ENCODE data around the gene PDK4.

PDK4 gene

DNA sequence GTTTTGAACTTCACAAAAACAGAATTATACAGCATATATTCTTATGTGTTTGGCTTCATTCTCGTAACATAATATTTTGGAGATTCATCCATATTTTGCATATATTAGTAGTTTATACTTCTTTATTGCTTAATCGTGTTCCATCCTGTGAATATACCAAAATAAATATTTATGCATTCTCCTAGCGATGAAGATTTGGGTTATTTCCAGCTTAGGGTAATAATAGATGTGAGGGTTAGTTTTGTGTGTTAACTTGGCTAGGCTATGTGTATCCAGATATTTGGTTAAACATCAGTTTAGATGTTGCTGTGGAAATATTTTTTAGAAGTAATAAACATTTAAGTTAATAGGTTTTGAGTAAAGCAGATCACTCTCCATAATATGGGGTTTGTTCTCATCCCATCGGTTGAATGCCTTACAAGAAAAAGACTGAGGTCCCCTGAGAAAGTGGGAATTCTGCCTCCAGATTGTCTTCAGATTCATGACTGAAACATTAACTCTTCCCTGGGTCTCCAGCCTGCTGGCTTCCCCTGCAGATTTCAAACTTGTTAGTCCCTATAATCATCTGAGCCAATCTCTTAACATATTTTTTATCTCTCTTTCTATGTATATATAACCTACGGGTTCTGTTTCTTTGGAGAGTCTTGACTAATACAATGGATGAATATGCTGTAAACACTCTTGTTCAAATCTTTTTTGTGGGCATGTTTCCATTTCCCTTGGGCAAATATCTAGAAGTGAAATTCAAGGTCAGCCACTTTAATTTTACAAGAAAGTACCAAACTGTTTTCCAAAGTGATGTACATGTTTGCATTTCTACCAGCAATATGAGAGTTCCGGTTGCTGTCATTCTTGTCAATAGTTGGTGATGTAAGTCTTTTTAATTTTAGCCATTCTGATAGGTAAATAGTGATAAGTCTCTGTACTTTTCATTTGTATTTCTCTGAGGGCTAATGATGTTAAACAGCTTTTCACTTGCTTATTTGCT, 48.7 kb downstream of the PDK4 start:
- no peaks in the 10 kb centered on the region for H3K4me1 ChIP-seq (ENCODE audit: control insufficient read depth, insufficient read depth, low read length)
- WGBS, 2 experiments: 91 to 94% methylated on average over 3 to 4 of the region's 6 CpGs
- no peaks in the 10 kb centered on the region for H3K36me3 ChIP-seq (ENCODE audit: control insufficient read depth, insufficient read depth, low read length)
- no peaks in the 10 kb centered on the region for H3K27me3 ChIP-seq (ENCODE audit: control insufficient read depth, insufficient read depth, low read length, poor library complexity, severe bottlenecking)
- H3K27ac ChIP-seq (ENCODE audit: insufficient read depth, low read depth, low read length, poor library complexity, severe bottlenecking): no peak overlapping the region
- no peak overlapping the region for H3K4me3 ChIP-seq (ENCODE audit: insufficient read depth, low read depth, low read length)
- no peaks in the 10 kb centered on the region for H3K9me3 ChIP-seq (ENCODE audit: control insufficient read depth, low read length)

GRCh38 chr7:95546647-95547046, 49.7 kb downstream of the PDK4 start:
- Histone ChIP-seq H3K4me3 (ENCODE audit: insufficient read depth, low read depth, low read length) (no peak overlapping the region), H3K27me3 (ENCODE audit: control insufficient read depth, insufficient read depth, low read length, poor library complexity, severe bottlenecking) (no peaks in the 10 kb centered on the region), H3K27ac (ENCODE audit: insufficient read depth, low read depth, low read length, poor library complexity, severe bottlenecking) (no peak overlapping the region), H3K36me3 (ENCODE audit: control insufficient read depth, insufficient read depth, low read length) (no peaks in the 10 kb centered on the region), H3K9me3 (ENCODE audit: control insufficient read depth, low read length) (no peaks in the 10 kb centered on the region), H3K4me1 (ENCODE audit: control insufficient read depth, insufficient read depth, low read length) (no peaks in the 10 kb centered on the region)
- WGBS, 2 experiments: 84 to 86% methylated on average over 4 of the region's 4 CpGs

DNA sequence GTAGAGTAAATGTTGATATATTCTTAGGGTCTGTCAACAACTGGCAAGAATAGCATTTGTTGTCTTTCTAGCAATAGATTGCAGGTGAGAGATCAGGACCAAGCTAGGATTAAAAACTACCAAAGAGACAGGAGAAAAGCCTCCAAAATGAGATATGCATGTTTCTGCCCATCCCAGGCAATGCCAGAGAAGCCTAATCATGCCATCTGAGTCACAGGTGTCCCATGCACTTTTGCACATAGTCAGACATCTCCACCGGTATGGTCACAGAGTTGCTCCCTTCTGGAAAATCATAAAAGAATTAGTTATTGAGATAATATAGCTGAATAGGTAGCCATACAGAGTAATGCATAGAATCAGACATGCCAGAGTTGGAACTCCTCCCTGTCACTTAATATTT, 50.6 kb downstream of the PDK4 start:
- H3K4me3 ChIP-seq (ENCODE audit: insufficient read depth, low read depth, low read length): no peak overlapping the region
- no peaks in the 10 kb centered on the region for H3K27me3 ChIP-seq (ENCODE audit: control insufficient read depth, insufficient read depth, low read length, poor library complexity, severe bottlenecking)
- no peaks in the 10 kb centered on the region for H3K9me3 ChIP-seq (ENCODE audit: control insufficient read depth, low read length)
- H3K4me1 ChIP-seq (ENCODE audit: control insufficient read depth, insufficient read depth, low read length): no peaks in the 10 kb centered on the region
- H3K36me3 ChIP-seq (ENCODE audit: control insufficient read depth, insufficient read depth, low read length): no peaks in the 10 kb centered on the region
- WGBS, 2 experiments: 95% methylated on average over 1 of the region's 1 CpG; no CpG with 5 or more reads in 1 of the 2 experiments
- H3K27ac ChIP-seq (ENCODE audit: insufficient read depth, low read depth, low read length, poor library complexity, severe bottlenecking): no peak overlapping the region

- Histone ChIP-seq H3K27ac (ENCODE audit: insufficient read depth, low read depth, low read length, poor library complexity, severe bottlenecking) (no peak overlapping the region), H3K36me3 (ENCODE audit: control insufficient read depth, insufficient read depth, low read length) (no peaks in the 10 kb centered on the region), H3K9me3 (ENCODE audit: control insufficient read depth, low read length) (no peaks in the 10 kb centered on the region), H3K4me1 (ENCODE audit: control insufficient read depth, insufficient read depth, low read length) (no peaks in the 10 kb centered on the region), H3K4me3 (ENCODE audit: insufficient read depth, low read depth, low read length) (no peak overlapping the region), H3K27me3 (ENCODE audit: control insufficient read depth, insufficient read depth, low read length, poor library complexity, severe bottlenecking) (no peaks in the 10 kb centered on the region)
- 46 to 59% methylated on average over 3 of the region's 3 CpGs for WGBS, 2 experiments
Measured at GRCh38 chr7:95545007-95545615, 51.2 kb downstream of the PDK4 start.

DNA sequence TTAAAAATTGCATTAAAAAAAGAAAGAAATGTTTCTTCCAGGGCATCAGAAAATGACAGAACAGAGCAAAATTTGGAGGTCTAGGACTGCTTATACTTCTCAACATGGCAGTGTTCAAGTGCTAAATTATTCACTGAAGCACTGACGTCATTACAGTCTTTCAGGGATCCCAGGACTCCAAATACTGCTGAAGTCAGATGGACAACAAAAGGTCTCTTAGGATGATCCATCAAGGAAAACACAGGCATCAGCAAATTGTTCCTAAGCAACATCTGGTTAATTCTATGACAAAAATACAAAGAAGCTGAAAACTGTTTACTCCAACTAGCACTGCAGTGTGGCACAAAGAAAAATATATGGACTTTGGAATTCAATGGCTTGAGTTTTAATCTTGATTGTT, 52.1 kb downstream of the PDK4 start:
- no peak overlapping the region for H3K27ac ChIP-seq (ENCODE audit: insufficient read depth, low read depth, low read length, poor library complexity, severe bottlenecking)
- no peaks in the 10 kb centered on the region for H3K27me3 ChIP-seq (ENCODE audit: control insufficient read depth, insufficient read depth, low read length, poor library complexity, severe bottlenecking)
- 76 to 83% methylated on average over 1 of the region's 1 CpG for WGBS, 2 experiments

GRCh38 chr7:95543312-95543711, 53.0 kb downstream of the PDK4 start:
- H3K4me1 ChIP-seq (ENCODE audit: control insufficient read depth, insufficient read depth, low read length): no peaks in the 10 kb centered on the region
- no peaks in the 10 kb centered on the region for H3K27me3 ChIP-seq (ENCODE audit: control insufficient read depth, insufficient read depth, low read length, poor library complexity, severe bottlenecking)
- H3K36me3 ChIP-seq (ENCODE audit: control insufficient read depth, insufficient read depth, low read length): no peaks in the 10 kb centered on the region
- H3K4me3 ChIP-seq (ENCODE audit: insufficient read depth, low read depth, low read length): no peak overlapping the region
- H3K9me3 ChIP-seq (ENCODE audit: control insufficient read depth, low read length): no peaks in the 10 kb centered on the region
- no peak overlapping the region for H3K27ac ChIP-seq (ENCODE audit: insufficient read depth, low read depth, low read length, poor library complexity, severe bottlenecking)
- WGBS, 2 experiments: 94 to 95% methylated on average over 6 of the region's 6 CpGs

More for the DNA sequence above, 52.1 kb downstream of the PDK4 start:
- no peaks in the 10 kb centered on the region for H3K9me3 ChIP-seq (ENCODE audit: control insufficient read depth, low read length)
- no peaks in the 10 kb centered on the region for H3K4me1 ChIP-seq (ENCODE audit: control insufficient read depth, insufficient read depth, low read length)
- H3K36me3 ChIP-seq (ENCODE audit: control insufficient read depth, insufficient read depth, low read length): no peaks in the 10 kb centered on the region
- H3K4me3 ChIP-seq (ENCODE audit: insufficient read depth, low read depth, low read length): no peak overlapping the region

DNA sequence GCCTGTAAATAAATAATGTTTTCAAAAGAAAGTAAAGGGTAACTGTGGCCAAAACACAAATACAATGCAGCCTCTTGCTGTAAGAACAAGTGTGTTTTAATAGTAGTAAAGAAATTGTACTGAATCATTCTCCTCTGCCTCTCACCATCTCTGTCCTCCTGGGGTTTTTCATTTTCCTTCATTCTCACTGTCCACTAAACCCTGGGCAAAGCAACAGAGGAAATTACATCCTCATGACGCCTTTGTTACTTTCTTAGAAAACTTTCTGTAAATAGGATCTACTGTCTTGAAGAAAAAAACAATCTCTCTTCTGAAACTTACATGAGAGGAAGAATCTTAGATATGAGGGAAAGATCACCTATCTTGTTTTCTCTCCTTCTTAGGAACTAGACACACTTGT, 56.0 kb downstream of the PDK4 start:
- no peak overlapping the region for H3K27ac ChIP-seq (ENCODE audit: insufficient read depth, low read depth, low read length, poor library complexity, severe bottlenecking)
- H3K4me3 ChIP-seq (ENCODE audit: insufficient read depth, low read depth, low read length): no peak overlapping the region
- H3K9me3 ChIP-seq (ENCODE audit: control insufficient read depth, low read length): no peaks in the 10 kb centered on the region
- WGBS, 2 experiments: 86% methylated on average over 1 of the region's 1 CpG; no CpG with 5 or more reads in 1 of the 2 experiments
- H3K4me1 ChIP-seq (ENCODE audit: control insufficient read depth, insufficient read depth, low read length): no peaks in the 10 kb centered on the region
- no peaks in the 10 kb centered on the region for H3K27me3 ChIP-seq (ENCODE audit: control insufficient read depth, insufficient read depth, low read length, poor library complexity, severe bottlenecking)
- H3K36me3 ChIP-seq (ENCODE audit: control insufficient read depth, insufficient read depth, low read length): no peaks in the 10 kb centered on the region

DNA sequence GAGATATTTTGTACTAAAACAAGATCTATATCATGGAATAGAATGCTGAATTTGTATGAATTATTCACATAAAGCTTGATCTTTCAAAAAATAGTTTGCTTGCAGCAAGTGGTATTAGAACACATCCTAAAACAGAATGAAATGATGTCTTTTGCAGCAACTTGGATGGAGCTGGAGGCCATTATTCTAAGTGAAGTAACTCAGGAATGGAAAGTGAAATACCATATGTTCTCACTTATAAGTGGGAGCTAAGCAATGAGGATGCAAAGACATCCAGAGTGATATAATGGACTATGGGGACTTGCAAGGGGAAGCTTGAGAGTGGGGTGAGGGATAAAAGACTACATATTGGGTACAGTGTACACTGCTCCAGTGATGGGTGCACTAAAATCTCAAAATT, 56.9 kb downstream of the PDK4 start:
- Histone ChIP-seq H3K36me3 (ENCODE audit: control insufficient read depth, insufficient read depth, low read length) (no peaks in the 10 kb centered on the region), H3K4me1 (ENCODE audit: control insufficient read depth, insufficient read depth, low read length) (no peaks in the 10 kb centered on the region), H3K27me3 (ENCODE audit: control insufficient read depth, insufficient read depth, low read length, poor library complexity, severe bottlenecking) (no peaks in the 10 kb centered on the region), H3K9me3 (ENCODE audit: control insufficient read depth, low read length) (no peaks in the 10 kb centered on the region), H3K4me3 (ENCODE audit: insufficient read depth, low read depth, low read length) (no peak overlapping the region), H3K27ac (ENCODE audit: insufficient read depth, low read depth, low read length, poor library complexity, severe bottlenecking) (no peak overlapping the region)

- Histone ChIP-seq H3K4me3 (ENCODE audit: insufficient read depth, low read depth, low read length) (no peak overlapping the region), H3K9me3 (ENCODE audit: control insufficient read depth, low read length) (no peaks in the 10 kb centered on the region), H3K36me3 (ENCODE audit: control insufficient read depth, insufficient read depth, low read length) (no peaks in the 10 kb centered on the region), H3K27me3 (ENCODE audit: control insufficient read depth, insufficient read depth, low read length, poor library complexity, severe bottlenecking) (no peaks in the 10 kb centered on the region), H3K27ac (ENCODE audit: insufficient read depth, low read depth, low read length, poor library complexity, severe bottlenecking) (no peak overlapping the region), H3K4me1 (ENCODE audit: control insufficient read depth, insufficient read depth, low read length) (no peaks in the 10 kb centered on the region)
- WGBS, 2 experiments: 91 to 100% methylated on average over 2 of the region's 2 CpGs
Measured at GRCh38 chr7:95537468-95537867, 58.8 kb downstream of the PDK4 start.

DNA sequence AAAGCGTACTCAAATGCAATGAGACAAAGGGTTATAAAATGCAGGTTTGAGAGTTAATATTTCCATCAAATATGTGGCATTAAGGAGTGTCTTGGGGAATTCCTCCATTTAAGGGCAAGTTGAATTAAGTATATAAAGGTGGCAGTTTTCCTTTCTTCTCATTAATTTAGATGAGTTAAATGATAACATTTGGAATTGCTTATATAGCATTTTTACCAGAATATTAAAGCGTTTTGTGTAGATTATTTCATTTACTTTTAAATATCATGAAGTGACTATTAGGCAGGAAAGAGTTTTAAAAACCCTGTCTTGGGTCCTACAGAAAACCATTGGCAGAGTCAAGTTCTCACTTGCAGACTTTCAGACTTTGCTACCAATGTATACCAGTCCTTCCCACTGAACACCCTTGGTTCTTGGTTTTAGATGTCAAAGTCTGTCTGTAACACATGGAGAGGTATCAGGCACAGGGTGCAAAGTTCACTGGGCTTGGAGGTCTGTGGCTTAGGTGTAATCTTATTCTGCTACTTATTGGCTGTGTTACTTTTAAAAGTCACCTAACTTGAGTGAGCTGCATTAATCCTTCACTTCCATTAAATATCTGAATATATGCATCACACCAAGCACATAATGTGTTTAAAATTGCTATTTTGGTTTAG, 59.5 kb downstream of the PDK4 start:
- H3K4me3 ChIP-seq (ENCODE audit: insufficient read depth, low read depth, low read length): no peak overlapping the region
- no peak overlapping the region for H3K27ac ChIP-seq (ENCODE audit: insufficient read depth, low read depth, low read length, poor library complexity, severe bottlenecking)
- no peaks in the 10 kb centered on the region for H3K36me3 ChIP-seq (ENCODE audit: control insufficient read depth, insufficient read depth, low read length)
- no peaks in the 10 kb centered on the region for H3K27me3 ChIP-seq (ENCODE audit: control insufficient read depth, insufficient read depth, low read length, poor library complexity, severe bottlenecking)
- no peaks in the 10 kb centered on the region for H3K9me3 ChIP-seq (ENCODE audit: control insufficient read depth, low read length)
- H3K4me1 ChIP-seq (ENCODE audit: control insufficient read depth, insufficient read depth, low read length): no peaks in the 10 kb centered on the region
- 85 to 100% methylated on average over 1 to 2 of the region's 2 CpGs for WGBS, 2 experiments

Data from ectodermal cell (in vitro differentiated cells).